GM12878 (cell line): ENCODE measurements around the gene MAZ. TPM values are rescaled to one million over a fixed set of nuclear protein-coding genes. Genes with fewer than 3 reads are reported as not detected.

ENCODE experiments used
- BHLHE40 ChIP-seq, 2 experiments: fragments of 450-650 bp in 1 of 2; IDR thresholded peaks; 2 replicates each; pipeline ENCODE4 v1.6.1; 2011 to 2017; ENCODE audit warnings: low read depth in 2 of 2, borderline replicate concordance in 1 of 2, improper control_type of control experiment in 1 of 2, low read length in 1 of 2, mild to moderate bottlenecking in 1 of 2
- CHD1 ChIP-seq: IDR thresholded peaks from 2 replicates; pipeline ENCODE4 v1.6.1; 2012; ENCODE audit warnings: low read depth, low read length, improper control_type of control experiment
- CHD2 ChIP-seq: IDR thresholded peaks from 2 replicates; pipeline ENCODE4 v1.6.1; 2011; ENCODE audit warnings: low read depth, low read length, improper control_type of control experiment, borderline replicate concordance
- DPF2 ChIP-seq: fragments of 450-650 bp; IDR thresholded peaks from 2 replicates; pipeline ENCODE4 v1.6.1; 2017; ENCODE audit warnings: mild to moderate bottlenecking
- EGR1 ChIP-seq, 2 experiments: IDR thresholded peaks; 1 replicate in 1 of 2; 2 replicates in 1 of 2; pipeline ENCODE4 v1.6.1; 2011 to 2012; ENCODE audit warnings: low read depth in 2 of 2, low read length in 2 of 2, borderline replicate concordance in 1 of 2, mild to moderate bottlenecking in 1 of 2, moderate library complexity in 1 of 2
- ESRRA ChIP-seq: IDR thresholded peaks from 2 replicates; pipeline ENCODE4 v1.6.1; 2012; ENCODE audit warnings: mild to moderate bottlenecking, low read length, improper control_type of control experiment
- FOS ChIP-seq: IDR thresholded peaks from 3 replicates; pipeline ENCODE4 v1.6.1; 2011; ENCODE audit warnings: borderline replicate concordance; ENCODE audit not compliant: insufficient read length; ENCODE audit errors: extremely low read depth
- GATAD2B ChIP-seq: fragments of 450-650 bp; conservative IDR thresholded peaks from 2 replicates; pipeline ENCODE4 v1.6.1; 2017; ENCODE audit warnings: low read depth, mild to moderate bottlenecking, moderate library complexity
- JUND ChIP-seq: IDR thresholded peaks from 2 replicates; pipeline ENCODE4 v1.6.1; 2012; ENCODE audit warnings: low read depth, mild to moderate bottlenecking, low read length, improper control_type of control experiment, moderate library complexity
- KAT2A ChIP-seq: conservative IDR thresholded peaks from 2 replicates; pipeline ENCODE4 v1.6.1; 2011; ENCODE audit warnings: low read depth, low read length; ENCODE audit not compliant: control insufficient read depth
- LARP7 ChIP-seq: fragments of 450-650 bp; IDR thresholded peaks from 2 replicates; pipeline ENCODE4 v1.6.1; 2017; ENCODE audit warnings: mild to moderate bottlenecking
- MEF2B ChIP-seq: fragments of 450-650 bp; IDR thresholded peaks from 2 replicates; pipeline ENCODE4 v1.6.1; 2018; ENCODE audit warnings: mild to moderate bottlenecking, moderate library complexity; ENCODE audit not compliant: partially characterized antibody, poor library complexity, severe bottlenecking
- NR2F1 ChIP-seq: fragments of 450-650 bp; conservative IDR thresholded peaks from 2 replicates; pipeline ENCODE4 v1.6.1; 2017; ENCODE audit warnings: mild to moderate bottlenecking
- PAX5 ChIP-seq: IDR thresholded peaks from 2 replicates; pipeline ENCODE4 v1.6.1; 2011; ENCODE audit warnings: low read depth, low read length, borderline replicate concordance
- RB1 ChIP-seq: fragments of 450-650 bp; formaldehyde crosslinking; IDR thresholded peaks from 2 replicates; pipeline ENCODE4 v1.6.1; 2017; ENCODE audit warnings: mild to moderate bottlenecking, borderline replicate concordance
- RELA ChIP-seq: fragments of 450-650 bp; IDR thresholded peaks from 2 replicates; pipeline ENCODE4 v1.8.0; 2014; ENCODE audit warnings: borderline replicate concordance; ENCODE audit not compliant: partially characterized antibody
- RUNX3 ChIP-seq: IDR thresholded peaks from 2 replicates; pipeline ENCODE4 v1.6.1; 2012; ENCODE audit warnings: low read length, inconsistent platforms
- SMAD5 ChIP-seq: IDR thresholded peaks from 2 replicates; pipeline ENCODE4 v1.6.1; 2016; ENCODE audit warnings: antibody characterized with exemption, low read depth
- SMC3 ChIP-seq: IDR thresholded peaks from 2 replicates; pipeline ENCODE4 v1.6.1; 2011; ENCODE audit warnings: low read length, improper control_type of control experiment, borderline replicate concordance
- SREBF1 ChIP-seq: IDR thresholded peaks from 2 replicates; pipeline ENCODE4 v1.6.1; 2012; ENCODE audit warnings: mild to moderate bottlenecking, low read length
- polyA plus RNA-seq, 11 experiments: library from polyadenylated mRNA; depleted of rRNA in 4 of 11; unstranded in 6 of 11; stranded (reverse) in 5 of 11; fragments of >200 nt; fragmentation: Nextera tagmentation in 4 of 11; fragmentation: Illumina TruSeq in 1 of 11; extraction: Ambion mirVana in 4 of 11; extraction: Trizol in 1 of 11; gene quantifications; 1 replicate in 1 of 11; 2 replicates in 10 of 11; pipeline versions ENCODE4 v1.2.1 to v1.2.3, GENCODE V29; 2011 to 2016; ENCODE audit warnings: inconsistent platforms in 2 of 11, missing spikeins in 2 of 11, low read depth in 1 of 11
- total RNA-seq, 4 experiments: library from RNA; depleted of rRNA in 3 of 4; stranded (reverse); fragments of >200 nt in 3 of 4; fragmentation: Illumina TruSeq in 1 of 4; extraction: Trizol in 1 of 4; gene quantifications; 2 replicates each; pipeline versions ENCODE4 v1.2.1 to v1.2.3, GENCODE V29; 2013 to 2021
- TF ChIP-seq, protein P1 (sequence below): fragments of 450-650 bp; IDR thresholded peaks from 2 replicates; pipeline ENCODE4 v1.6.1; 2017; ENCODE audit warnings: mild to moderate bottlenecking
- TF ChIP-seq, protein P2 (sequence below): IDR thresholded peaks from 2 replicates; pipeline ENCODE4 v1.6.1; 2012; ENCODE audit warnings: low read depth, low read length, improper control_type of control experiment
- TF ChIP-seq, protein P3 (sequence below): fragments of 450-650 bp; IDR thresholded peaks from 2 replicates; pipeline ENCODE4 v1.6.1; 2018; ENCODE audit warnings: borderline replicate concordance, mild to moderate bottlenecking; ENCODE audit not compliant: partially characterized antibody
- TF ChIP-seq, protein P4 (sequence below): fragments of 450-650 bp; IDR thresholded peaks from 2 replicates; pipeline ENCODE4 v1.6.1; 2016; ENCODE audit warnings: mild to moderate bottlenecking

The MAZ gene
- total and polyA plus RNA-seq, 10 of the 15 experiments (the other 5 are each of a cell fraction or from before 2014, with no cell fraction given), result 23.9 to 309 (median 116) TPM

DNA sequence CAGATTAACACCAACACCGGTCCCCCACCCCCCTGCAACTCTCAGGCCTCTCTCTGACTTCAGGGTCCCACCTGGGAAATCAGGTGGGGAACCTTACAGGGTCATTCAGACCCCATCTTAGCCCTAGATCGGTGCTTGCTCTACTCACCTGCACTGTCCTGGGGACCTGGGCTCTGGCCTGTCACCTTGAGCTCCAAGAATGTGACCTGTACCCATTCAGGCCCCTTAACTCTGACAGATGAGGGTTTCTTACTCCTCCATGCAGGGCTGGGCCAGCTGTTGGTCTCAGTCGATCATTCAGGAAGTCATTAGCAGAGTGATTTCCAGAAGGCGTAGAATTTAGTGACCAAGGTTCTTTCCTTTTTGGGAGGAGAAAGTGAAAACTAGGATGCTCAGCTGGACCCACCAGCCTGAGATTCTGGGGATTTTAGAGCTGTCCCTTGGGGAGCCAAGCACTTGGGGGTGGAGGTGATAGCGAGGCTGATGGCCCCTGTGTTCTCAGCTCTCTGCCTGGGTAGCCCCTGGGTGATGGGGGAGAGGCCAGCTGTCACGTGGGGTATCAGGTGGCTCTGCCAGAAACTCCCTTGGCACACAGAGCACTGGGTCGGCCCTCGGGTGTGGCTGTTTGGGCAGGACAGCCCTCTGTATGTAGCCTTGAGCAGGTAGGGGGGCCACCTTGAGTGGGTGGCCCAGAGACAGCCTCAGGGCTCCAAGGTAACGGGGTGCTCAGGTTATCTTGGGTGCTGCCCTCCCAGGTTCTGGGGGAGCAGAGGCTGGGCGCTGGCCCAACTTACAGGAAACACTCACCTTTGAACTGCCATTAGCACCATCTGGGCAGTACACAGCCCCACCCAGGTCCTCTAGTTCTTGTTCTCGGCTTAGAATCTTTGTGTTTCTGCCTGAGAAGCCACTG is 14.7 kb downstream of the MAZ start (continued):
- TF ChIP-seq, protein P1, sequence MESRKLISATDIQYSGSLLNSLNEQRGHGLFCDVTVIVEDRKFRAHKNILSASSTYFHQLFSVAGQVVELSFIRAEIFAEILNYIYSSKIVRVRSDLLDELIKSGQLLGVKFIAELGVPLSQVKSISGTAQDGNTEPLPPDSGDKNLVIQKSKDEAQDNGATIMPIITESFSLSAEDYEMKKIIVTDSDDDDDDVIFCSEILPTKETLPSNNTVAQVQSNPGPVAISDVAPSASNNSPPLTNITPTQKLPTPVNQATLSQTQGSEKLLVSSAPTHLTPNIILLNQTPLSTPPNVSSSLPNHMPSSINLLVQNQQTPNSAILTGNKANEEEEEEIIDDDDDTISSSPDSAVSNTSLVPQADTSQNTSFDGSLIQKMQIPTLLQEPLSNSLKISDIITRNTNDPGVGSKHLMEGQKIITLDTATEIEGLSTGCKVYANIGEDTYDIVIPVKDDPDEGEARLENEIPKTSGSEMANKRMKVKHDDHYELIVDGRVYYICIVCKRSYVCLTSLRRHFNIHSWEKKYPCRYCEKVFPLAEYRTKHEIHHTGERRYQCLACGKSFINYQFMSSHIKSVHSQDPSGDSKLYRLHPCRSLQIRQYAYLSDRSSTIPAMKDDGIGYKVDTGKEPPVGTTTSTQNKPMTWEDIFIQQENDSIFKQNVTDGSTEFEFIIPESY, result no peak
- TF ChIP-seq KAT2A (no peak), RELA (peak; percentile 79), EGR1 (IDR thresholded peaks at IDR 0.05; ENCODE audit: borderline replicate concordance in 1 of 2, low read depth in 2 of 2, low read length in 2 of 2) (no peak), CHD1 (no peak), SMC3 (0 out of 2 replicates have a peak, but pooled peaks have one; percentile 9), FOS (peak; percentile 52), SMAD5 (peak; percentile 4), NR2F1 (0 out of 2 replicates have a peak, but pooled peaks have one; percentile 28), CHD2 (no peak), JUND (no peak), PAX5 (0 out of 2 replicates have a peak, but pooled peaks have one; percentile 8), RB1 (0 out of 2 replicates have a peak, but pooled peaks have one; percentile 17), LARP7 (no peak), GATAD2B (0 out of 2 replicates have a peak, but pooled peaks have one; percentile 27), BHLHE40 (IDR thresholded peaks at IDR 0.05; ENCODE audit: borderline replicate concordance in 1 of 2, low read depth in 2 of 2, low read length in 1 of 2) (peak in 1 of 2 experiments; percentile 75; a peak in 2 of 4 replicates), DPF2 (peak; percentile 28; the same call in 1 of the 2 replicates), MEF2B (peak; percentile 76), ESRRA (no peak), SREBF1 (no peak), RUNX3 (no peak)
- TF ChIP-seq, protein P2, sequence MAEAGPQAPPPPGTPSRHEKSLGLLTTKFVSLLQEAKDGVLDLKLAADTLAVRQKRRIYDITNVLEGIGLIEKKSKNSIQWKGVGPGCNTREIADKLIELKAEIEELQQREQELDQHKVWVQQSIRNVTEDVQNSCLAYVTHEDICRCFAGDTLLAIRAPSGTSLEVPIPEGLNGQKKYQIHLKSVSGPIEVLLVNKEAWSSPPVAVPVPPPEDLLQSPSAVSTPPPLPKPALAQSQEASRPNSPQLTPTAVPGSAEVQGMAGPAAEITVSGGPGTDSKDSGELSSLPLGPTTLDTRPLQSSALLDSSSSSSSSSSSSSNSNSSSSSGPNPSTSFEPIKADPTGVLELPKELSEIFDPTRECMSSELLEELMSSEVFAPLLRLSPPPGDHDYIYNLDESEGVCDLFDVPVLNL, result no peak
- TF ChIP-seq, protein P3, sequence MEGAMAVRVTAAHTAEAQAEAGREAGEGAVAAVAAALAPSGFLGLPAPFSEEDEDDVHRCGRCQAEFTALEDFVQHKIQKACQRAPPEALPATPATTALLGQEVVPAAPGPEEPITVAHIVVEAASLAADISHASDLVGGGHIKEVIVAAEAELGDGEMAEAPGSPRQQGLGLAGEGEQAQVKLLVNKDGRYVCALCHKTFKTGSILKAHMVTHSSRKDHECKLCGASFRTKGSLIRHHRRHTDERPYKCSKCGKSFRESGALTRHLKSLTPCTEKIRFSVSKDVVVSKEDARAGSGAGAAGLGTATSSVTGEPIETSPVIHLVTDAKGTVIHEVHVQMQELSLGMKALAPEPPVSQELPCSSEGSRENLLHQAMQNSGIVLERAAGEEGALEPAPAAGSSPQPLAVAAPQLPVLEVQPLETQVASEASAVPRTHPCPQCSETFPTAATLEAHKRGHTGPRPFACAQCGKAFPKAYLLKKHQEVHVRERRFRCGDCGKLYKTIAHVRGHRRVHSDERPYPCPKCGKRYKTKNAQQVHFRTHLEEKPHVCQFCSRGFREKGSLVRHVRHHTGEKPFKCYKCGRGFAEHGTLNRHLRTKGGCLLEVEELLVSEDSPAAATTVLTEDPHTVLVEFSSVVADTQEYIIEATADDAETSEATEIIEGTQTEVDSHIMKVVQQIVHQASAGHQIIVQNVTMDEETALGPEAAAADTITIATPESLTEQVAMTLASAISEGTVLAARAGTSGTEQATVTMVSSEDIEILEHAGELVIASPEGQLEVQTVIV, result no peak
- TF ChIP-seq, protein P4, sequence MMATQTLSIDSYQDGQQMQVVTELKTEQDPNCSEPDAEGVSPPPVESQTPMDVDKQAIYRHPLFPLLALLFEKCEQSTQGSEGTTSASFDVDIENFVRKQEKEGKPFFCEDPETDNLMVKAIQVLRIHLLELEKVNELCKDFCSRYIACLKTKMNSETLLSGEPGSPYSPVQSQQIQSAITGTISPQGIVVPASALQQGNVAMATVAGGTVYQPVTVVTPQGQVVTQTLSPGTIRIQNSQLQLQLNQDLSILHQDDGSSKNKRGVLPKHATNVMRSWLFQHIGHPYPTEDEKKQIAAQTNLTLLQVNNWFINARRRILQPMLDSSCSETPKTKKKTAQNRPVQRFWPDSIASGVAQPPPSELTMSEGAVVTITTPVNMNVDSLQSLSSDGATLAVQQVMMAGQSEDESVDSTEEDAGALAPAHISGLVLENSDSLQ, result no peak
